DMS 273 treated with DMSO at 0.1 percent for 48 hours (cell line): ENCODE results near the gene MYO1B.
A peak's percentile ranks its signal among the peaks of the same experiment; 100 is the strongest.

Source experiments
- DNase-seq: peaks from one replicate; lab custom pipeline; 2025; lab: John Stamatoyannopoulos, UW

Gene MYO1B

GRCh38 chr2:191245046-191245868 is at the start of gene MYO1B:
Gene MYO1B, plus strand, starts transcription at chr2:191245404. Its CDS starts 31,492 bp downstream, at chr2:191276896.
- peak; percentile 26 for DNase-seq

DNA sequence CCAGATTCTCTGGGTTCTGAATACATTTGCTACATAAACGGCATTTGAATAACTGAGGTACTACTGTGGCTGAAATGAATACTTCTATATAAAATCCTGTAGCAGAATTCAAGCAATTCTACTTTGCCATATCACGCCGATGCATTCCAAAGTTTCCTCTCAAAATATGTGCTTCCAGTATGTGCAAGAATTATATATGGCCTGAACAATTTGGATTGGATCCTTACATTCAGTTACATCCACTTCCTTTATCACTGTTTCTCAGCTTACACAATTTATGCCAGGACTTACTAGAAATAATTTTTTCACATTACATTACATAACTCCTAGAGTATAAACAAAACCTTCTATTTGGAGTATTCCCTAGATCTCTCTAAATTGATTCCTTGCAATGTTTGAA is 48.1 kb upstream of the MYO1B start:
- DNase-seq, result no peak

DNA sequence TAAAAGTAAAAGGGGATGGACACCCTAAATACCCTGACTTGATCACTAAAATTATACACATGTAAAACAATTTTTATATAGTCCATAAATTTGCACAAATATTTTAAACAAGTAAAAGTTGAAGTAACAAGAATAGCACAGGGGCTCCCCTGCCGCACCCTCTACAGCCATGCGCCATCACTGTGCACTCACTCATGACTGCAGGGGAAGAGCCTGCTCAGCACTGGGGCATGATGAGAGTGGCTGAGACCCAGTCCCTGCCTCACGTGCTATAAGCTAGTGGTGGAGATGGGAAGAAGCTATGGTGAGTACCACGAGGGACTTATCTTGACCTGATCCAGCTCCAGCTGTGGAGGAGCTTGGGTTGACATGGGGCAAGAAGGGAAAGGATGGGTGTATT is 46.9 kb upstream of the MYO1B start:
- no peak for DNase-seq

GRCh38 chr2:191199929-191200512 is 45.2 kb upstream of the MYO1B start:
- DNase-seq, result no peak

GRCh38 chr2:191200910-191201309 is 44.3 kb upstream of the MYO1B start:
- no peak for DNase-seq

- no peak for DNase-seq
Measured at GRCh38 chr2:191202209-191202721, 42.9 kb upstream of the MYO1B start.

GRCh38 chr2:191202881-191203397 is 42.3 kb upstream of the MYO1B start:
- DNase-seq, result no peak

- no peak for DNase-seq
Measured at GRCh38 chr2:191204433-191204832, 40.8 kb upstream of the MYO1B start.

GRCh38 chr2:191206613-191207471 is 38.4 kb upstream of the MYO1B start:
- DNase-seq, result no peak

GRCh38 chr2:191209340-191209739 is 35.9 kb upstream of the MYO1B start:
- no peak for DNase-seq

- no peak for DNase-seq
Measured at GRCh38 chr2:191212119-191212518, 33.1 kb upstream of the MYO1B start.

GRCh38 chr2:191213333-191213732 is 31.9 kb upstream of the MYO1B start:
- DNase-seq, result no peak

- no peak for DNase-seq
Measured at GRCh38 chr2:191215230-191215629, 30.0 kb upstream of the MYO1B start.

DNA sequence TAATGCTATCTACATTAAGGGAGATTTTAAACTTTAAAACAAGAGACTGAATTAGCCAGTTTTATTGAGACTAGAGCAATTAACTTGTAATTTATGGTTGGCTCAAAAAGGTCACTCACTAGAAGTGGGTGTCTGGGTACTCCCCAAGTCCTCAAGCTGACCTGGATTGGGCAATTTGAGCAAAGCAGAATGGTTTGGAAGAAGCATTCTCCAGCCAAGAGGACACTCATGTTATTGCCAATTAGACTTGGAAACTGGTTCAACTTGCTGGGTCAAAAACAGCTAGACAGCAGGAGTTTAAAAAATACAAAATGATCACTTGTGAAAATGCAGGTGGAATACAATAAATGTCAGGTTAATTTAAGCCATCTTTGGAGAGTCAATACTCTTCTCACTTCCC is 29.5 kb upstream of the MYO1B start:
- DNase-seq, result no peak

DNA sequence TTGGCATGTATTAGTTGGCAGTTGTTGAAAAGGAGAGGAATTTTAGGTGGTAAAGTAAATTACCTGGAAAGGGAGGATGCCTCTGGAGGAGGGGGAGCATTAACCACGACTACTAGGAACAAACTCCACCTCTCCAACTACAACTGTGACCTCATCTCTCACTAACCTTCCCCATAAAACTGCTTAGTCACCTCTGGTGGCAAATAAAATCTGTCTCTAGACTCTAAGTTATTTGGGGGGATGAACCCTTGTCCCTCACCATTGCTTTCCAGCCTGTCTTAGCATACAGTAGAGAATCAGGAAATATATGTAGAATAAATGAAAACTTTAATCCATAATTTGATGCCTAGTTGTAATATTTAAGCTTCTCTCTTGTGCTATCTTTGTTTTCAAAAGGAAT is 27.6 kb upstream of the MYO1B start:
- peak; percentile 3 for DNase-seq

DNA sequence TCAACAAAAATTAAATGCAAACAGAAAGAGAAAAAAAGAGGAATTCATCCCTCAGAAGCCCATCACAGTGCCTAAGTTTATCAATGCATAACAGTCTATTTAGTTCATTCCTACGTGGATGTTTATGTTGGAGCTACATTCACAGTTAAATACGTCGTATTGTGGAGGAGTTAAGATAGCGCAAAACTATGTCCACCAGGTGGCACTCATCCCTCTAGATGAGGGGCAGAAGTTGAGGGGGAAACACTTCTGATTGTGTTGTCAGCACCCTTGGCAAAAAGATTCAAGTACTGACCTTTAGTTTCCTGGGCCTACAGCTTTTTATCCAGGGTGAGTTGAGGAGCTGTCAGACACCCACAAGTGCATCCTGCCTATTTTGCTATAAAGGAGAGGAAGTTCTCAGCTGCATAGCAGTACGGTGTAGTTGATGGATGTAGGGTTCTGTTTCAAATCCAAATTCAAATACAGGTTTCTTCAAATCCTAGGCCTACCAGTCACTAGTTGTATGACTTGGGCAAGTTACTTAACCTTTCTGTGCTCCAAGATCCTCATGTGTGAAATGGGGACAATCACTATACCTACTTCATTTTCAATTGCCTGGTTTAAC is 26.8 kb upstream of the MYO1B start:
- DNase-seq, result no peak

GRCh38 chr2:191220671-191221070 is 24.5 kb upstream of the MYO1B start:
- no peak for DNase-seq

GRCh38 chr2:191221666-191222065 is 23.5 kb upstream of the MYO1B start:
- DNase-seq, result no peak

- peak; percentile 51 for DNase-seq
Measured at GRCh38 chr2:191222507-191222906, 22.7 kb upstream of the MYO1B start.

GRCh38 chr2:191222952-191223351 is 22.3 kb upstream of the MYO1B start:
- no peak for DNase-seq

DNA sequence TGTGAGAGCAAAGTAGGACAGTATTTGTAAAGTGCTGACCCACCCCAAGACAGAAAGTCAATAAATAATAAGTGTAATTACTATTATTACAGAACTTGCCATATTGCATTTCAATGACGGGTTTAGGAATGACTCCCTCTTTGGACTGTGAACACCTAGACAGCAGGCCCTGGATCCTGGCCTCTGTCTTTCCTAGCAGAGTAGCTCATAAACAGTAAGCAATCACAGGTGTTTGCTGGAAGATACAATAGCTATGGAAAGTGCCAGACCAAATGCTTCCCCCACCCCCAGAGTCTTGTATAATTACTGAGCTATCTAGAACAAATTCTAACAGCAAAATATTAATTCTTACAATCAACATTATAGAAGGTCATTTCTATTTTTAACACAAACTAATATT is 20.1 kb upstream of the MYO1B start:
- DNase-seq, result no peak

DNA sequence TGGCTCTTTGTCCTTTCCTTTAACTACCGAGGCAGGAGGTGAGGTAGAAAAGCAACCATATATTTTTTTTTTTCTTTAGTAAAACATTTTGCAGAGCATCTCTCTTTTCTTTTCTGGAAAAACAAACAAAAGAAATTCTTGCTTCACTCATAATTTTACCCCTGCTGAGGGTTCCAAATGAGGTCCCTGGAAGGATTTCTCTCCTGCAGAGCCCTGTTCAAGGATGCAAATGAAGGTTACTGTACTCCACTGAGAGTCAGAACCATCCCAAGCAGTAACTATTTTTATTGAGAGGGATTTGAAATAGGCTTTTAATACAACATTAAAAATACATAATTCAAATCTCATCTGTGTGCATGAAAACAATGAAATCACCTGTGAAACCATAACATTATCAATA is 19.5 kb upstream of the MYO1B start:
- no peak for DNase-seq
